Measurements from ENCODE around the gene TLR4.

GRCh38 chr9:117757561-117758190, 53.5 kb downstream of the TLR4 start:
- TF ChIP-seq CTCF (IDR thresholded peaks at IDR 0.05) (no peak), POLR2A (IDR thresholded peaks at IDR 0.05) (no peak), EP300 (IDR thresholded peaks at IDR 0.05) (no peak)

Measured in tibial nerve (tissue), 4 donors.